HG03097 (cell line): Measurements from ENCODE around the gene SNRPB.

Experiments
- ATAC-seq: cut with Tn5 transposase; IDR thresholded peaks from one replicate; pipeline ENCODE4 v1.9.1; 2021; ENCODE audit not compliant: unreplicated experiment, low FRiP score

SNRPB gene

GRCh38 chr20:2430538-2430937 is 40.1 kb downstream of the SNRPB start:
- ATAC-seq = no peak

- no peak for ATAC-seq
Measured at GRCh38 chr20:2429051-2429450, 41.5 kb downstream of the SNRPB start.

- no peak for ATAC-seq
Measured at GRCh38 chr20:2421247-2421646, 49.3 kb downstream of the SNRPB start.

- no peak for ATAC-seq
Measured at GRCh38 chr20:2420510-2420909, 50.1 kb downstream of the SNRPB start.

GRCh38 chr20:2418388-2418787 is 52.2 kb downstream of the SNRPB start:
- ATAC-seq = no peak

- no peak for ATAC-seq
Measured at GRCh38 chr20:2417213-2417541, 53.4 kb downstream of the SNRPB start.

GRCh38 chr20:2416541-2417212 is 53.9 kb downstream of the SNRPB start:
- ATAC-seq = no peak
